ENCODE measurements around the gene STK11IP.

The STK11IP gene

DNA sequence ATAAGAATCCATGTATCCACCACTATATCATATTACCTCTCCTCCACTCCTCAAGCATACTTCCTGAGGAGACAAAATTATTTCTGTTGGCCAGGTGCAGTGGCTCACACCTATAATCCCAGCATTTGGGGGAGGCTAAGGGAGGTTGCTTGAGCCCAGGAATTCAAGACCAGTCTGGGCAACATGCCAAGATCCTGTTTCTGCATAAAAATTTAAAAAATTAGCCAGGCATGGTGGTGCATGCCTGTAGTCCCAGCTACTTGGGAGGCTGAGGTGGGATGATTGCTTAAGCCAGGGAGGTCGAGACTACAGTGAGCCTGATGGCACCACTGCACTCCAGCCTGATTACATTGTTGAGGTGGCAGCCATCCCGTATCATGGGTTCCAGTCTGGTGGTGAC lies 16.3 kb upstream of the STK11IP start:
- Histone ChIP-seq H3K79me2 (ENCODE audit: low read length) (no peaks in the 10 kb centered on the region), H3K4me3 (ENCODE audit: low read length) (no peak overlapping the region), H3K4me2 (ENCODE audit: low read depth, low read length) (no peak overlapping the region), H3K9ac (ENCODE audit: low read length) (no peak overlapping the region), H4K20me1 (ENCODE audit: insufficient read depth, low read length) (no peaks in the 10 kb centered on the region), H3K36me3 (replicated peaks; ENCODE audit: insufficient read depth, low read length) (no peaks in the 10 kb centered on the region), H3K4me1 (ENCODE audit: low read length) (no peaks in the 10 kb centered on the region), H3K9me3 (replicated peaks; ENCODE audit: insufficient read depth, low read length) (no peaks in the 10 kb centered on the region), H2AFZ (ENCODE audit: low read length) (no peak overlapping the region), H3K27me3 (replicated peaks; ENCODE audit: insufficient read depth, low read length) (peaks cover 31% of the 10 kb centered on the region), H3F3A (ENCODE audit: insufficient read depth, low read length) (no peaks in the 10 kb centered on the region), H3K27ac (ENCODE audit: low read length) (no peak overlapping the region), H3K9me2 (replicated peaks; ENCODE audit: insufficient read depth, low read length) (no peaks in the 10 kb centered on the region)
- TF ChIP-seq EZH2phosphoT487 (IDR thresholded peaks at IDR 0.05; ENCODE audit: low read length) (no peak), EZH2 (optimal IDR thresholded peaks at IDR 0.05; ENCODE audit: low read depth, low read length) (no peak)
- TF ChIP-seq, protein P1, sequence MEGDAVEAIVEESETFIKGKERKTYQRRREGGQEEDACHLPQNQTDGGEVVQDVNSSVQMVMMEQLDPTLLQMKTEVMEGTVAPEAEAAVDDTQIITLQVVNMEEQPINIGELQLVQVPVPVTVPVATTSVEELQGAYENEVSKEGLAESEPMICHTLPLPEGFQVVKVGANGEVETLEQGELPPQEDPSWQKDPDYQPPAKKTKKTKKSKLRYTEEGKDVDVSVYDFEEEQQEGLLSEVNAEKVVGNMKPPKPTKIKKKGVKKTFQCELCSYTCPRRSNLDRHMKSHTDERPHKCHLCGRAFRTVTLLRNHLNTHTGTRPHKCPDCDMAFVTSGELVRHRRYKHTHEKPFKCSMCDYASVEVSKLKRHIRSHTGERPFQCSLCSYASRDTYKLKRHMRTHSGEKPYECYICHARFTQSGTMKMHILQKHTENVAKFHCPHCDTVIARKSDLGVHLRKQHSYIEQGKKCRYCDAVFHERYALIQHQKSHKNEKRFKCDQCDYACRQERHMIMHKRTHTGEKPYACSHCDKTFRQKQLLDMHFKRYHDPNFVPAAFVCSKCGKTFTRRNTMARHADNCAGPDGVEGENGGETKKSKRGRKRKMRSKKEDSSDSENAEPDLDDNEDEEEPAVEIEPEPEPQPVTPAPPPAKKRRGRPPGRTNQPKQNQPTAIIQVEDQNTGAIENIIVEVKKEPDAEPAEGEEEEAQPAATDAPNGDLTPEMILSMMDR (IDR thresholded peaks at IDR 0.05; ENCODE audit: low read length): no peak
- DNase-seq: no peak

DNA sequence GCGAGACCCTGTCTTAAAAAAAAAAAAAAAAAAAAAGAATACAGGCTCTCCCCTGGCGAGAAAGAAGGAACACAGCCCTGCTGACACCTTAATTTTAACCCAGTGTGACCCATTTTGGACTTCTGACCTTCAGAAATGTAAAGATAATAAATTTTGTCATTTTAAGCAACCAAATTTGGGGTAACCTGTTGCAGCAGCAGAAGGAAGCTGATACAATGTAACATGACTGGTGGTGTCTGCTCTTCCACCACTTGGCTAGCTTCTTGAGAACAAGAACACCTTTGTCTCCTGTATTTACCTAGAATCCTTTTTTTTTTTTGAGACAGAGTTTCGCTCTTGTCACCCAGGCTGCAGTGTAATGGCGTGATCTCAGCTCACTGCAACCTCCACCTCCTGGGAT lies 6.6 kb upstream of the STK11IP start:
- TF ChIP-seq EZH2 (optimal IDR thresholded peaks at IDR 0.05; ENCODE audit: low read depth, low read length): no peak
- TF ChIP-seq, protein P1 (IDR thresholded peaks at IDR 0.05; ENCODE audit: low read length): no peak
- DNase-seq: no peak
- H3K9ac ChIP-seq (ENCODE audit: low read length): no peak overlapping the region
- no peaks in the 10 kb centered on the region for H3K27me3 ChIP-seq (replicated peaks; ENCODE audit: insufficient read depth, low read length)
- H3K4me2 ChIP-seq (ENCODE audit: low read depth, low read length): no peak overlapping the region
- H3K9me3 ChIP-seq (replicated peaks; ENCODE audit: insufficient read depth, low read length): no peaks in the 10 kb centered on the region
- H3K36me3 ChIP-seq (replicated peaks; ENCODE audit: insufficient read depth, low read length): no peaks in the 10 kb centered on the region
- no peaks in the 10 kb centered on the region for H3K4me1 ChIP-seq (ENCODE audit: low read length)
- H3F3A ChIP-seq (ENCODE audit: insufficient read depth, low read length): no peaks in the 10 kb centered on the region
- no peaks in the 10 kb centered on the region for H3K9me2 ChIP-seq (replicated peaks; ENCODE audit: insufficient read depth, low read length)
- H3K4me3 ChIP-seq (ENCODE audit: low read length): no peak overlapping the region
- H3K27ac ChIP-seq (ENCODE audit: low read length): no peak overlapping the region
- H4K20me1 ChIP-seq (ENCODE audit: insufficient read depth, low read length): no peaks in the 10 kb centered on the region
- no peak overlapping the region for H2AFZ ChIP-seq (ENCODE audit: low read length)
- no peaks in the 10 kb centered on the region for H3K79me2 ChIP-seq (ENCODE audit: low read length)

DNA sequence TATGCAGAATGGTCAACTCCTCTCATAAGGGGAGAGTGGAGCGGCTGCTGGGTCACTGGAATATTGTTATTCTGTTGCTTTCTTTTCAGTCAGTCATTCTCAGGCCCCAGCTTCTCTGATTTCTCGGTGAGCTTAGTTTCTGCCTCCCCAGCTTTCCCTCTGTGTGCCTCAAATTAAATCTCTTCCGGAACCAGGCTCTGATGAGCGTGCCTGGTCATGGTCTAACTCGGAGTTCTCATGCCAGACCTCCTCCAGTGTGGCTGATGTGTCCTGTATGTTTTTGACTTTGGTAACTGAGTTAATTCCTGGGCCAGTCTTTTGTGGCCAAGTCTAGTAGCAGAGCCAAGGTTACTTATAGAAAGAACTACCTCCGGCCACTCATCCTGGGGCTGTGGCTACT lies 4.9 kb upstream of the STK11IP start:
- TF ChIP-seq EZH2 (optimal IDR thresholded peaks at IDR 0.05; ENCODE audit: low read depth, low read length) (no peak), EZH2phosphoT487 (IDR thresholded peaks at IDR 0.05; ENCODE audit: low read length) (no peak)
- TF ChIP-seq, protein P1 (IDR thresholded peaks at IDR 0.05; ENCODE audit: low read length): no peak
- Histone ChIP-seq H3K9ac (ENCODE audit: low read length) (no peak overlapping the region), H3K4me3 (ENCODE audit: low read length) (no peak overlapping the region), H3K4me1 (ENCODE audit: low read length) (peaks cover 5% of the 10 kb centered on the region), H3K27me3 (replicated peaks; ENCODE audit: insufficient read depth, low read length) (no peaks in the 10 kb centered on the region), H3K36me3 (replicated peaks; ENCODE audit: insufficient read depth, low read length) (no peaks in the 10 kb centered on the region), H3K9me3 (replicated peaks; ENCODE audit: insufficient read depth, low read length) (no peaks in the 10 kb centered on the region), H2AFZ (ENCODE audit: low read length) (no peak overlapping the region), H3K27ac (ENCODE audit: low read length) (no peak overlapping the region), H3K4me2 (ENCODE audit: low read depth, low read length) (no peak overlapping the region), H3K9me2 (replicated peaks; ENCODE audit: insufficient read depth, low read length) (no peaks in the 10 kb centered on the region), H4K20me1 (ENCODE audit: insufficient read depth, low read length) (no peaks in the 10 kb centered on the region), H3F3A (ENCODE audit: insufficient read depth, low read length) (peaks cover 7% of the 10 kb centered on the region; the same call in 1 of the 2 replicates), H3K79me2 (ENCODE audit: low read length) (no peaks in the 10 kb centered on the region)
- DNase-seq: no peak
